HCT116 (cell line): Measurements from ENCODE around the gene NEUROD1. TPM values are rescaled to one million over a fixed set of nuclear protein-coding genes. Genes with fewer than 3 reads are reported as not detected.

ENCODE experiments used
- ATAC-seq: fragments of 200-7000 bp; cut with Tn5 transposase; 2 replicates; pipeline ENCODE4 v1.9.1; 2020; ENCODE audit warnings: mild to moderate bottlenecking, moderate library complexity
- BruUV-seq: library from RNA; stranded (reverse); fragments of 400-500 nt; replicated peaks from 2 replicates; lab custom pipeline; 2021; lab: Mats Ljungman, UMichigan
- CTCF ChIA-PET: fragments of 300-600 bp; sonication (Branson Sonifier 250); formaldehyde crosslinking; loops from one replicate; lab custom pipeline; 2021; ENCODE audit warnings: antibody characterized with exemption; lab: Charles Lee
- POLR2A ChIA-PET: fragments of 300-600, 350-600 bp; sonication (Branson Sonifier 250); formaldehyde crosslinking; loops from one replicate; lab custom pipeline; 2021; ENCODE audit warnings: antibody characterized with exemption; lab: Charles Lee
- RAD21 ChIA-PET, 2 experiments: fragments of 300-600 bp; sonication (Branson Sonifier 250); formaldehyde crosslinking; loops; one replicate each; lab custom pipeline; 2023; ENCODE audit warnings: low total read pairs in 2 of 2; ENCODE audit not compliant: uncharacterized antibody in 2 of 2, unreplicated experiment in 2 of 2, low non-redundant PET in 1 of 2; lab: Charles Lee
- DNase-seq: peaks from one replicate; pipeline ENCODE4 v3.0.0-alpha.2; 2010; ENCODE audit warnings: low read depth, low spot score
- H2AFZ ChIP-seq: fragments of 200-600 bp; shearing (Covaris generic), sonication (generic); 2 replicates; pipeline ENCODE4 v1.6.1; 2017; ENCODE audit warnings: low read depth, mixed run types, mixed read lengths, antibody characterized with exemption, low read length; ENCODE audit not compliant: poor library complexity, severe bottlenecking
- H3K27ac ChIP-seq: 2 replicates; pipeline ENCODE4 v1.5.1; 2012; ENCODE audit warnings: low read depth, low read length
- H3K27me3 ChIP-seq: fragments of 200-600 bp; sonication (generic); 2 replicates; pipeline ENCODE4 v1.6.1; 2016; ENCODE audit warnings: mixed run types, low read length, mixed read lengths; ENCODE audit not compliant: insufficient read depth
- H3K36me3 ChIP-seq, 2 experiments: fragments of 200-500 bp in 1 of 2; fragments of 200-600 bp in 1 of 2; sonication (Bioruptor generic) in 1 of 2; sonication (generic) in 1 of 2; 2 replicates each; pipeline versions ENCODE4 v1.5.1 to v1.6.1; 2014 to 2016; ENCODE audit warnings: low read length in 2 of 2, inconsistent platforms in 1 of 2, mixed read lengths in 1 of 2, mixed run types in 1 of 2; ENCODE audit not compliant: insufficient read depth in 2 of 2, control insufficient read depth in 1 of 2
- H3K4me1 ChIP-seq, 2 experiments: fragments of 200-600 bp in 1 of 2; sonication (generic) in 1 of 2; 2 replicates each; pipeline versions ENCODE4 v1.5.1 to v1.6.1; 2012 to 2017; ENCODE audit warnings: low read length in 2 of 2, inconsistent platforms in 1 of 2, mild to moderate bottlenecking in 1 of 2, mixed read lengths in 1 of 2, mixed run types in 1 of 2, moderate library complexity in 1 of 2; ENCODE audit not compliant: insufficient read depth in 2 of 2, control insufficient read depth in 1 of 2
- H3K4me2 ChIP-seq: fragments of 200-600 bp; sonication (generic); 2 replicates; pipeline ENCODE4 v1.6.1; 2017; ENCODE audit warnings: mixed run types, low read length, mixed read lengths
- H3K4me3 ChIP-seq, 2 experiments: fragments of 200-600 bp in 1 of 2; sonication (generic) in 1 of 2; replicated peaks in 1 of 2; 2 replicates each; pipeline ENCODE4 v1.5.1; 2011 to 2016; ENCODE audit warnings: low read length in 2 of 2, control low read depth in 1 of 2, low read depth in 1 of 2, mild to moderate bottlenecking in 1 of 2, mixed read lengths in 1 of 2, mixed run types in 1 of 2
- H3K79me2 ChIP-seq: fragments of 200-600 bp; sonication (generic); 2 replicates; pipeline ENCODE4 v1.6.1; 2017; ENCODE audit warnings: mild to moderate bottlenecking, mixed run types, low read length, moderate library complexity, mixed read lengths; ENCODE audit not compliant: insufficient read depth
- H3K9ac ChIP-seq: fragments of 200-600 bp; sonication (generic); 2 replicates; pipeline ENCODE4 v1.6.1; 2016; ENCODE audit warnings: low read length, mixed read lengths
- H3K9me2 ChIP-seq: fragments of 200-600 bp; sonication (generic), shearing (Covaris generic); 2 replicates; pipeline ENCODE4 v1.6.1; 2017; ENCODE audit warnings: mixed run types, mild to moderate bottlenecking, moderate library complexity; ENCODE audit not compliant: insufficient read depth
- H3K9me3 ChIP-seq, 2 experiments: fragments of 200-500 bp in 1 of 2; fragments of 200-600 bp in 1 of 2; sonication (Bioruptor generic) in 1 of 2; sonication (generic) in 1 of 2; 2 replicates each; pipeline ENCODE4 v1.6.1; 2014 to 2017; ENCODE audit warnings: low read length in 2 of 2, mixed read lengths in 2 of 2, inconsistent platforms in 1 of 2, low read depth in 1 of 2, mild to moderate bottlenecking in 1 of 2, mixed run types in 1 of 2, moderate library complexity in 1 of 2; ENCODE audit not compliant: control insufficient read depth in 1 of 2, insufficient read depth in 1 of 2
- H4K20me1 ChIP-seq: fragments of 200-600 bp; sonication (generic), shearing (Covaris generic); 2 replicates; pipeline ENCODE4 v1.6.1; 2017; ENCODE audit warnings: mixed run types, mild to moderate bottlenecking, moderate library complexity; ENCODE audit not compliant: insufficient read depth
- CTCF ChIP-seq, 3 experiments: fragments of 200-600 bp in 1 of 3; sonication (generic) in 1 of 3; IDR thresholded peaks in 2 of 3; conservative IDR thresholded peaks in 1 of 3; 2 replicates each; pipeline ENCODE4 v1.5.1; 2012 to 2017; ENCODE audit warnings: low read depth in 2 of 3, low read length in 2 of 3, antibody characterized with exemption in 1 of 3, borderline replicate concordance in 1 of 3, control low read depth in 1 of 3, mild to moderate bottlenecking in 1 of 3, mixed read lengths in 1 of 3, mixed run types in 1 of 3, moderate library complexity in 1 of 3; ENCODE audit not compliant: insufficient read depth in 1 of 3
- EZH2phosphoT487 ChIP-seq: fragments of 200-600 bp; IDR thresholded peaks from 2 replicates; pipeline ENCODE4 v1.6.1; 2018; ENCODE audit warnings: antibody characterized with exemption, borderline replicate concordance
- FOSL1 ChIP-seq: IDR thresholded peaks from 2 replicates; pipeline ENCODE4 v1.6.1; 2012; ENCODE audit warnings: low read depth
- JUND ChIP-seq: IDR thresholded peaks from 2 replicates; pipeline ENCODE4 v1.6.1; 2012
- POLR2A ChIP-seq: IDR thresholded peaks from 2 replicates; pipeline ENCODE4 v1.7.0; 2011; ENCODE audit warnings: borderline replicate concordance; ENCODE audit not compliant: insufficient read depth, insufficient read length; ENCODE audit errors: extremely low read depth
- SP1 ChIP-seq: IDR thresholded peaks from 2 replicates; pipeline ENCODE4 v1.6.1; 2012; ENCODE audit warnings: low read depth
- SRF ChIP-seq: IDR thresholded peaks from 2 replicates; pipeline ENCODE4 v1.6.1; 2012; ENCODE audit warnings: low read depth
- TCF7L2 ChIP-seq: IDR thresholded peaks from 2 replicates; pipeline ENCODE4 v1.7.0; 2011; ENCODE audit warnings: borderline replicate concordance, inconsistent platforms; ENCODE audit not compliant: insufficient read depth, insufficient read length; ENCODE audit errors: extremely low read depth
- YY1 ChIP-seq: IDR thresholded peaks from 2 replicates; pipeline ENCODE4 v1.6.1; 2011; ENCODE audit warnings: low read length, low read depth, moderate library complexity, mild to moderate bottlenecking; ENCODE audit not compliant: insufficient replicate concordance; ENCODE audit errors: extremely low read depth
- ZFX ChIP-seq: fragments of 450-650 bp; IDR thresholded peaks from 2 replicates; pipeline ENCODE4 v1.6.1; 2017
- ZNF274 ChIP-seq: fragments of 200-500 bp; sonication (Bioruptor generic); IDR thresholded peaks from 2 replicates; pipeline ENCODE4 v1.6.1; 2014; ENCODE audit warnings: mild to moderate bottlenecking, low read depth, low read length, inconsistent platforms
- intact Hi-C: fragments of 100-400 bp; cut with micrococcal nuclease; formaldehyde crosslinking; loops from 2 replicates; pipeline ENCODE4 v1.10.0; 2022
- total RNA-seq: library from RNA; stranded (reverse); gene quantifications from one replicate; pipeline ENCODE4 v1.2.1, GENCODE V29; 2021; ENCODE audit not compliant: unreplicated experiment
- TF ChIP-seq, protein P1 (sequence below): IDR thresholded peaks from 2 replicates; pipeline ENCODE4 v1.6.1; 2012; ENCODE audit warnings: low read depth
- TF ChIP-seq, protein P2 (sequence below): IDR thresholded peaks from 2 replicates; pipeline ENCODE4 v1.6.1; 2011; ENCODE audit warnings: mild to moderate bottlenecking, low read length, moderate library complexity; ENCODE audit not compliant: insufficient replicate concordance; ENCODE audit errors: extremely low read depth
- TF ChIP-seq, protein P3 (sequence below): IDR thresholded peaks from 2 replicates; pipeline ENCODE4 v1.6.1; 2012

The NEUROD1 gene
- total RNA-seq, 1 experiment from 2014 or later = not detected

GRCh38 chr2:181626671-181627070 is 53.6 kb downstream of the NEUROD1 start:
- H3K79me2 ChIP-seq = no peaks in the 10 kb centered on the region
- ChIA-PET POLR2A (no interaction called here), CTCF (no interaction called here), RAD21 (no interaction called here)
- BruUV-seq = no TSS peak
- H3K27ac ChIP-seq = no peak overlapping the region
- H3K9ac ChIP-seq = no peak overlapping the region
- no peak for DNase-seq
- H3K4me2 ChIP-seq = no peak overlapping the region
- no peaks in the 10 kb centered on the region for H4K20me1 ChIP-seq
- H3K36me3 ChIP-seq = no peaks in the 10 kb centered on the region
- no peaks in the 10 kb centered on the region for H3K9me2 ChIP-seq
- intact Hi-C loops = no loop called here
- no peak for ATAC-seq
- no peaks in the 10 kb centered on the region for H3K4me1 ChIP-seq
- no peak overlapping the region for H2AFZ ChIP-seq
- no peaks in the 10 kb centered on the region for H3K27me3 ChIP-seq
- TF ChIP-seq, protein P1, sequence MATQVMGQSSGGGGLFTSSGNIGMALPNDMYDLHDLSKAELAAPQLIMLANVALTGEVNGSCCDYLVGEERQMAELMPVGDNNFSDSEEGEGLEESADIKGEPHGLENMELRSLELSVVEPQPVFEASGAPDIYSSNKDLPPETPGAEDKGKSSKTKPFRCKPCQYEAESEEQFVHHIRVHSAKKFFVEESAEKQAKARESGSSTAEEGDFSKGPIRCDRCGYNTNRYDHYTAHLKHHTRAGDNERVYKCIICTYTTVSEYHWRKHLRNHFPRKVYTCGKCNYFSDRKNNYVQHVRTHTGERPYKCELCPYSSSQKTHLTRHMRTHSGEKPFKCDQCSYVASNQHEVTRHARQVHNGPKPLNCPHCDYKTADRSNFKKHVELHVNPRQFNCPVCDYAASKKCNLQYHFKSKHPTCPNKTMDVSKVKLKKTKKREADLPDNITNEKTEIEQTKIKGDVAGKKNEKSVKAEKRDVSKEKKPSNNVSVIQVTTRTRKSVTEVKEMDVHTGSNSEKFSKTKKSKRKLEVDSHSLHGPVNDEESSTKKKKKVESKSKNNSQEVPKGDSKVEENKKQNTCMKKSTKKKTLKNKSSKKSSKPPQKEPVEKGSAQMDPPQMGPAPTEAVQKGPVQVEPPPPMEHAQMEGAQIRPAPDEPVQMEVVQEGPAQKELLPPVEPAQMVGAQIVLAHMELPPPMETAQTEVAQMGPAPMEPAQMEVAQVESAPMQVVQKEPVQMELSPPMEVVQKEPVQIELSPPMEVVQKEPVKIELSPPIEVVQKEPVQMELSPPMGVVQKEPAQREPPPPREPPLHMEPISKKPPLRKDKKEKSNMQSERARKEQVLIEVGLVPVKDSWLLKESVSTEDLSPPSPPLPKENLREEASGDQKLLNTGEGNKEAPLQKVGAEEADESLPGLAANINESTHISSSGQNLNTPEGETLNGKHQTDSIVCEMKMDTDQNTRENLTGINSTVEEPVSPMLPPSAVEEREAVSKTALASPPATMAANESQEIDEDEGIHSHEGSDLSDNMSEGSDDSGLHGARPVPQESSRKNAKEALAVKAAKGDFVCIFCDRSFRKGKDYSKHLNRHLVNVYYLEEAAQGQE = no peak
- TF ChIP-seq, protein P2, sequence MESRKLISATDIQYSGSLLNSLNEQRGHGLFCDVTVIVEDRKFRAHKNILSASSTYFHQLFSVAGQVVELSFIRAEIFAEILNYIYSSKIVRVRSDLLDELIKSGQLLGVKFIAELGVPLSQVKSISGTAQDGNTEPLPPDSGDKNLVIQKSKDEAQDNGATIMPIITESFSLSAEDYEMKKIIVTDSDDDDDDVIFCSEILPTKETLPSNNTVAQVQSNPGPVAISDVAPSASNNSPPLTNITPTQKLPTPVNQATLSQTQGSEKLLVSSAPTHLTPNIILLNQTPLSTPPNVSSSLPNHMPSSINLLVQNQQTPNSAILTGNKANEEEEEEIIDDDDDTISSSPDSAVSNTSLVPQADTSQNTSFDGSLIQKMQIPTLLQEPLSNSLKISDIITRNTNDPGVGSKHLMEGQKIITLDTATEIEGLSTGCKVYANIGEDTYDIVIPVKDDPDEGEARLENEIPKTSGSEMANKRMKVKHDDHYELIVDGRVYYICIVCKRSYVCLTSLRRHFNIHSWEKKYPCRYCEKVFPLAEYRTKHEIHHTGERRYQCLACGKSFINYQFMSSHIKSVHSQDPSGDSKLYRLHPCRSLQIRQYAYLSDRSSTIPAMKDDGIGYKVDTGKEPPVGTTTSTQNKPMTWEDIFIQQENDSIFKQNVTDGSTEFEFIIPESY = no peak
- TF ChIP-seq, protein P3, sequence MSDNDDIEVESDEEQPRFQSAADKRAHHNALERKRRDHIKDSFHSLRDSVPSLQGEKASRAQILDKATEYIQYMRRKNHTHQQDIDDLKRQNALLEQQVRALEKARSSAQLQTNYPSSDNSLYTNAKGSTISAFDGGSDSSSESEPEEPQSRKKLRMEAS = no peak
- TF ChIP-seq JUND = no peak
- TF ChIP-seq CTCF (IDR thresholded peaks at IDR 0.05 in 2 of 3, conservative IDR thresholded peaks at IDR 0.05 in 1 of 3; ENCODE audit: borderline replicate concordance in 1 of 3, insufficient read depth in 1 of 3, low read depth in 2 of 3, low read length in 2 of 3) = no peak
- TF ChIP-seq ZFX = no peak
- no peak for TF ChIP-seq SP1
- TF ChIP-seq FOSL1 = no peak
- TF ChIP-seq ZNF274 = no peak
- TF ChIP-seq EZH2phosphoT487 = no peak
- no peak for TF ChIP-seq POLR2A
- TF ChIP-seq SRF = no peak
- TF ChIP-seq YY1 = no peak
- no peak for TF ChIP-seq TCF7L2
- no peak overlapping the region for H3K4me3 ChIP-seq
- H3K9me3 ChIP-seq = no peaks in the 10 kb centered on the region
